Measurements from ENCODE around the gene PRPF6.

PRPF6 gene

GRCh38 chr20:64038224-64038564, 57.3 kb downstream of the PRPF6 start:
- DNase-seq: peak; percentile 74

GRCh38 chr20:64038565-64039292, 57.8 kb downstream of the PRPF6 start:
- peak; percentile 88 for DNase-seq

- no peak for DNase-seq
Measured at GRCh38 chr20:64039293-64040160, 58.6 kb downstream of the PRPF6 start.

- no peak for DNase-seq
Measured at GRCh38 chr20:64040231-64041039, 59.5 kb downstream of the PRPF6 start.

GRCh38 chr20:64041040-64041780, 60.3 kb downstream of the PRPF6 start:
- no peak for DNase-seq

GRCh38 chr20:64041781-64042053, 60.8 kb downstream of the PRPF6 start:
- no peak for DNase-seq

- DNase-seq: no peak
Measured at GRCh38 chr20:64042054-64042781, 61.3 kb downstream of the PRPF6 start.

- no peak for DNase-seq
Measured at GRCh38 chr20:64043768-64044167, 62.8 kb downstream of the PRPF6 start.

GRCh38 chr20:64044484-64045247, 63.7 kb downstream of the PRPF6 start:
- peak; percentile 81 for DNase-seq

GRCh38 chr20:64045346-64046011, 64.5 kb downstream of the PRPF6 start:
- no peak for DNase-seq

- DNase-seq: no peak
Measured at GRCh38 chr20:64047046-64047389, 66.1 kb downstream of the PRPF6 start.

GRCh38 chr20:64047968-64048401, 67.1 kb downstream of the PRPF6 start:
- no peak for DNase-seq

- no peak for DNase-seq
Measured at GRCh38 chr20:64048402-64049044, 67.6 kb downstream of the PRPF6 start.

- no peak for DNase-seq
Measured at GRCh38 chr20:64049060-64049877, 68.3 kb downstream of the PRPF6 start, which contains the start of gene SOX18. Gene SOX18 (minus strand): TSS chr20:64049639. CDS start chr20:64049516, 123 bp downstream.

- no peak for DNase-seq
Measured at GRCh38 chr20:64049878-64050260, 68.9 kb downstream of the PRPF6 start.

- no peak for DNase-seq
Measured at GRCh38 chr20:64050261-64051032, 69.5 kb downstream of the PRPF6 start.

GRCh38 chr20:64051033-64051452, 70.1 kb downstream of the PRPF6 start:
- no peak for DNase-seq

- no peak for DNase-seq
Measured at GRCh38 chr20:64051561-64052325, 70.8 kb downstream of the PRPF6 start.
